ENCODE results near the gene TMEM154.

DNA sequence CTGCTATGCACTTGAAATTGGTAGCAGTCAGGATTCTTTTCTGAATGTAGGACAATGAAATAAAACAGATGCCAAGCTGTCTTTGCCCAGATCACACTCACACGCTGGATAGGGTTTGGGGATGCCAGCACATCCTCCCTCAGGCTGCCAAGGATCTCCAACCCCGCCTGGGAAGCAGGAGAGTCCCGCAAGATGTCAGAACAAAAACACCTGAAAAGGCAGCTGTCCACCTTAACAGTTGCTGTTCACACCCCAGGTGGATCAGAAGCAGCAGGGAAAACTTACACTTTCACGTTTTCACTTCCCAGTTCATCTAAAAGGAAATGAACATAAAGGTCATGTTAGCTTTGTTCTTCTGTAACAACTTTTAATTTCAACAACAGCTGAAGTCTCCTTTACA is 35.7 kb downstream of the TMEM154 start:
- TF ChIP-seq POLR2AphosphoS5 (IDR thresholded peaks at IDR 0.05) = no peak
- TF ChIP-seq, protein P1, sequence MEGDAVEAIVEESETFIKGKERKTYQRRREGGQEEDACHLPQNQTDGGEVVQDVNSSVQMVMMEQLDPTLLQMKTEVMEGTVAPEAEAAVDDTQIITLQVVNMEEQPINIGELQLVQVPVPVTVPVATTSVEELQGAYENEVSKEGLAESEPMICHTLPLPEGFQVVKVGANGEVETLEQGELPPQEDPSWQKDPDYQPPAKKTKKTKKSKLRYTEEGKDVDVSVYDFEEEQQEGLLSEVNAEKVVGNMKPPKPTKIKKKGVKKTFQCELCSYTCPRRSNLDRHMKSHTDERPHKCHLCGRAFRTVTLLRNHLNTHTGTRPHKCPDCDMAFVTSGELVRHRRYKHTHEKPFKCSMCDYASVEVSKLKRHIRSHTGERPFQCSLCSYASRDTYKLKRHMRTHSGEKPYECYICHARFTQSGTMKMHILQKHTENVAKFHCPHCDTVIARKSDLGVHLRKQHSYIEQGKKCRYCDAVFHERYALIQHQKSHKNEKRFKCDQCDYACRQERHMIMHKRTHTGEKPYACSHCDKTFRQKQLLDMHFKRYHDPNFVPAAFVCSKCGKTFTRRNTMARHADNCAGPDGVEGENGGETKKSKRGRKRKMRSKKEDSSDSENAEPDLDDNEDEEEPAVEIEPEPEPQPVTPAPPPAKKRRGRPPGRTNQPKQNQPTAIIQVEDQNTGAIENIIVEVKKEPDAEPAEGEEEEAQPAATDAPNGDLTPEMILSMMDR (IDR thresholded peaks at IDR 0.05) = no peak

All from transverse colon (tissue), 4 donors.